CD14-positive monocyte (primary cell): ENCODE results near the gene ORC3. TPM values are rescaled to one million over a fixed set of nuclear protein-coding genes. Genes with fewer than 3 reads are reported as not detected.

Source experiments
- DNase-seq, 3 donors: peaks; one replicate each; pipeline ENCODE4 v3.0.0-alpha.2; 2011 to 2022
- H2AFZ ChIP-seq: 2 replicates; pipeline ENCODE4 v1.6.0; 2012; ENCODE audit warnings: mild to moderate bottlenecking, low read depth, low read length, inconsistent platforms; ENCODE audit not compliant: insufficient read depth, poor library complexity, severe bottlenecking
- H3K27ac ChIP-seq, 2 donors: 1 replicate in 1 of 2; 2 replicates in 1 of 2; pipeline ENCODE4 v1.5.1; 2012 to 2013; ENCODE audit warnings: low read length in 2 of 2, control low read depth in 1 of 2, inconsistent platforms in 1 of 2, low read depth in 1 of 2, mild to moderate bottlenecking in 1 of 2
- H3K27me3 ChIP-seq, 2 donors: one replicate each; pipeline versions ENCODE4 v1.6.0 to v1.6.1; 2011 to 2013; ENCODE audit warnings: low read length in 2 of 2; ENCODE audit not compliant: control insufficient read depth in 2 of 2, insufficient read depth in 2 of 2
- H3K36me3 ChIP-seq, 2 donors: replicated peaks in 1 of 2; 1 replicate in 1 of 2; 2 replicates in 1 of 2; pipeline versions ENCODE4 v1.5.1 to v1.6.1; 2012 to 2013; ENCODE audit warnings: low read length in 2 of 2, control low read depth in 1 of 2, inconsistent platforms in 1 of 2, mild to moderate bottlenecking in 1 of 2; ENCODE audit not compliant: insufficient read depth in 2 of 2, control insufficient read depth in 1 of 2
- H3K4me1 ChIP-seq, 2 donors: 1 replicate in 1 of 2; 2 replicates in 1 of 2; pipeline versions ENCODE4 v1.5.1 to v1.6.1; 2012 to 2013; ENCODE audit warnings: low read length in 2 of 2, control low read depth in 1 of 2, inconsistent platforms in 1 of 2, mild to moderate bottlenecking in 1 of 2, moderate library complexity in 1 of 2; ENCODE audit not compliant: insufficient read depth in 2 of 2, control insufficient read depth in 1 of 2
- H3K4me2 ChIP-seq: replicated peaks from 2 replicates; pipeline ENCODE3; 2012; ENCODE audit warnings: low read length, moderate library complexity, mild to moderate bottlenecking; ENCODE audit not compliant: poor library complexity, severe bottlenecking; ENCODE audit errors: extremely low read depth
- H3K4me3 ChIP-seq, 3 experiments: fragments of 200-600 bp in 1 of 3; sonication (generic) in 1 of 3; replicated peaks in 1 of 3; 1 replicate in 2 of 3; 2 replicates in 1 of 3; pipeline ENCODE4 v1.5.1; 2011 to 2013; ENCODE audit warnings: low read length in 3 of 3, mild to moderate bottlenecking in 3 of 3, control low read depth in 2 of 3, low read depth in 2 of 3, inconsistent platforms in 1 of 3, moderate library complexity in 1 of 3
- H3K79me2 ChIP-seq: 2 replicates; pipeline ENCODE4 v1.6.0; 2012; ENCODE audit warnings: mild to moderate bottlenecking, control low read depth, inconsistent platforms, low read length, moderate library complexity; ENCODE audit not compliant: insufficient read depth
- H3K9ac ChIP-seq: 2 replicates; pipeline ENCODE4 v1.6.0; 2017; ENCODE audit warnings: low read length, mild to moderate bottlenecking; ENCODE audit not compliant: insufficient read depth, poor library complexity, severe bottlenecking
- H3K9me3 ChIP-seq, 2 donors: replicated peaks in 1 of 2; 1 replicate in 1 of 2; 2 replicates in 1 of 2; pipeline versions ENCODE4 v1.5.1 to v1.6.1; 2012 to 2013; ENCODE audit warnings: low read length in 2 of 2, control low read depth in 1 of 2; ENCODE audit not compliant: control insufficient read depth in 1 of 2, insufficient read depth in 1 of 2
- H4K20me1 ChIP-seq: 2 replicates; pipeline ENCODE4 v1.6.0; 2012; ENCODE audit warnings: mild to moderate bottlenecking, low read length, control low read depth, moderate library complexity; ENCODE audit not compliant: insufficient read depth
- H3K27ac Mint-ChIP-seq, 7 donors: one replicate each; pipeline ENCODE4 v1.8.0; 2020; ENCODE audit warnings: mild to moderate bottlenecking in 7 of 7, mixed read lengths in 7 of 7, moderate library complexity in 6 of 7, inconsistent platforms in 2 of 7
- H3K27me3 Mint-ChIP-seq, 3 donors: one replicate each; pipeline ENCODE4 v1.8.0; 2021 to 2022; ENCODE audit warnings: low read depth in 3 of 3, mild to moderate bottlenecking in 3 of 3, mixed read lengths in 3 of 3, moderate library complexity in 3 of 3, inconsistent platforms in 1 of 3
- H3K36me3 Mint-ChIP-seq, 2 donors: one replicate each; pipeline ENCODE4 v1.8.0; 2020; ENCODE audit warnings: mixed read lengths in 2 of 2, inconsistent platforms in 1 of 2, mild to moderate bottlenecking in 1 of 2
- H3K4me1 Mint-ChIP-seq: one replicate; pipeline ENCODE4 v1.8.0; 2020; ENCODE audit warnings: mild to moderate bottlenecking, mixed read lengths
- H3K4me3 Mint-ChIP-seq, 2 donors: one replicate each; pipeline ENCODE4 v1.8.0; 2020; ENCODE audit warnings: mild to moderate bottlenecking in 2 of 2, mixed read lengths in 2 of 2, moderate library complexity in 1 of 2
- H3K9me3 Mint-ChIP-seq, 7 donors: one replicate each; pipeline ENCODE4 v1.8.0; 2020 to 2022; ENCODE audit warnings: mixed read lengths in 7 of 7, mild to moderate bottlenecking in 6 of 7, moderate library complexity in 6 of 7, inconsistent platforms in 2 of 7
- CTCF ChIP-seq: fragments of 200-600 bp; IDR thresholded peaks from one replicate; pipeline ENCODE4 v1.8.0; 2022; ENCODE audit warnings: antibody characterized with exemption, mild to moderate bottlenecking
- WGBS: methylation state at CpG from one replicate; pipeline ENCODE4 v1.1.5; 2013; ENCODE audit warnings: missing lambda C conversion rate; ENCODE audit not compliant: insufficient coverage; 5-methylcytosine and 5-hydroxymethylcytosine counted together
- intact Hi-C, 2 donors: fragments of 100-400 bp; cut with micrococcal nuclease; formaldehyde crosslinking; loops; one replicate each; pipeline versions ENCODE4 v1.15.0 to v1.15.1; 2023
- polyA plus RNA-seq, 3 donors: library from polyadenylated mRNA; depleted of rRNA in 1 of 3; unstranded in 2 of 3; stranded (reverse) in 1 of 3; fragments of 300-500 nt in 2 of 3; fragments of >200 nt in 1 of 3; fragmentation: Illumina TruSeq in 2 of 3; gene quantifications; 1 replicate in 2 of 3; 2 replicates in 1 of 3; pipeline ENCODE4 v1.2.3, GENCODE V29; 2012 to 2021

Gene ORC3
- polyA plus RNA-seq, 3 donors = 9.1 to 20.7 (median 16.2) TPM

GRCh38 chr6:87590990-87591389 lies 1.1 kb downstream of the ORC3 start:
- Histone ChIP-seq H3K4me1 (peaks cover 23 to 34% of the 10 kb centered on the region in 2 donors), H3K79me2 (peaks cover 65% of the 10 kb centered on the region), H3K27me3 (no peaks in the 10 kb centered on the region), H3K9ac (peak overlapping the region; percentile 89), H3K4me3 (peak overlapping the region in 1 of 3 experiments; percentile 98), H4K20me1 (peaks cover 12% of the 10 kb centered on the region), H3K4me2 (peak overlapping the region; percentile 78), H3K36me3 (peaks cover 8 to 32% of the 10 kb centered on the region in 2 donors), H3K27ac (no peak overlapping the region), H2AFZ (no peak overlapping the region), H3K9me3 (no peaks in the 10 kb centered on the region)
- no peaks in the 10 kb centered on the region for H3K27me3 Mint-ChIP-seq
- peaks cover 6 to 18% of the 10 kb centered on the region in 2 donors for H3K36me3 Mint-ChIP-seq
- H3K27ac Mint-ChIP-seq = no peak overlapping the region
- peaks cover 34% of the 10 kb centered on the region for H3K4me1 Mint-ChIP-seq
- no peak for TF ChIP-seq CTCF
- H3K4me3 Mint-ChIP-seq = peak overlapping the region; percentile 91 to 98
- no CpG with 5 or more reads among the region's 4 CpGs for WGBS
- no peak for DNase-seq
- H3K9me3 Mint-ChIP-seq = no peaks in the 10 kb centered on the region
- intact Hi-C loops = loop anchor here in 1 of 2 donors (10.0 kb wide), 1 partner anchor 104 kb away; no protein-coding TSS in a partner anchor

- Histone ChIP-seq H3K79me2 (no peaks in the 10 kb centered on the region), H3K4me2 (peak overlapping the region; percentile 31), H3K27me3 (no peaks in the 10 kb centered on the region), H3K9me3 (no peaks in the 10 kb centered on the region), H3K4me1 (peaks cover 3 to 11% of the 10 kb centered on the region in 2 donors), H3K9ac (no peak overlapping the region), H3K4me3 (peak overlapping the region in 1 of 3 experiments; percentile 31), H3K27ac (peak overlapping the region in 1 of 2 donors; percentile 63), H2AFZ (no peak overlapping the region), H3K36me3 (peaks cover 9 to 14% of the 10 kb centered on the region in 2 donors), H4K20me1 (no peaks in the 10 kb centered on the region)
- H3K9me3 Mint-ChIP-seq = no peaks in the 10 kb centered on the region
- peaks cover 12% of the 10 kb centered on the region for H3K4me1 Mint-ChIP-seq
- TF ChIP-seq CTCF = no peak
- no peaks in the 10 kb centered on the region for H3K27me3 Mint-ChIP-seq
- peaks cover 12 to 20% of the 10 kb centered on the region in 2 donors for H3K36me3 Mint-ChIP-seq
- intact Hi-C loops = no loop called here
- peak overlapping the region; percentile 61 to 90 (median 83) for H3K27ac Mint-ChIP-seq
- H3K4me3 Mint-ChIP-seq = peak overlapping the region in 1 of 2 donors; percentile 42
- no CpG with 5 or more reads among the region's 1 CpG for WGBS
- peak; percentile 8 to 61 (median 54) for DNase-seq
Observed at GRCh38 chr6:87600576-87600975, 10.6 kb downstream of the ORC3 start.
